RKO (cell line): ENCODE measurements around the gene RASA2.
"Not testable (repeated sequence)": the region's sequence is repeated elsewhere in the genome, so short reads cannot be mapped to it uniquely, and the experiment has no call there.

ENCODE experiments used
- DNase-seq: peaks from one replicate; pipeline ENCODE4 v3.0.0-alpha.2; 2016; ENCODE audit warnings: low spot score

RASA2 gene

GRCh38 chr3:141459008-141459407 is 27.8 kb upstream of the RASA2 start:
- no peak for DNase-seq

DNA sequence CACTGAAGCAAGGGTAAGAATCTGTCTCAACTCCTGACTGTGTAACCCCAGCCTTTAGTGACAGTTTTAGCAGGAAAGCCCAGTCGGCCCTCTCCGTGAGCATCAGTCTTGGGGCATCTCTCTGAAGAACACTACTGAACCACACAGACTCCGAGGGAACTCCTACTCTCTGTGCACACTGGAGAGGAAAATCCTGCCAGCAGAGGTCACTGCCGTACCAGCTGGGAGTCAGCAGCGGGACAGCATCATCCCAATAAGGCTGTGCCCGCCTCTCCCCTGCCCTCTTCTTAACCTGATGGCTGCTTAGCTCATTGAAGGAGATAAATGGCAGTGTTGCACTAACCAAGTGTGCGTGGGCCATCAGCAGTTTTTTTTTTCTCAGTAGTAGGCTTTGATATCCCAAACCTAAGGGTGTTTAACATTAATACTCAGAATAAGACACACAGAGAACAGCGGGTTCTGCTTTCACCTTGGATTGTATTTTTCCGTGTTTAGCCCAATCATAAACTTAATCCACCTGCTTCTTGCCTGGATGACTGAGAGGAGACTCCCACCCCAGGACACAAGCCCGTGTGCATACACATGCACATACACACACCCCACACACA is 26.6 kb upstream of the RASA2 start:
- peak; percentile 89 for DNase-seq

DNA sequence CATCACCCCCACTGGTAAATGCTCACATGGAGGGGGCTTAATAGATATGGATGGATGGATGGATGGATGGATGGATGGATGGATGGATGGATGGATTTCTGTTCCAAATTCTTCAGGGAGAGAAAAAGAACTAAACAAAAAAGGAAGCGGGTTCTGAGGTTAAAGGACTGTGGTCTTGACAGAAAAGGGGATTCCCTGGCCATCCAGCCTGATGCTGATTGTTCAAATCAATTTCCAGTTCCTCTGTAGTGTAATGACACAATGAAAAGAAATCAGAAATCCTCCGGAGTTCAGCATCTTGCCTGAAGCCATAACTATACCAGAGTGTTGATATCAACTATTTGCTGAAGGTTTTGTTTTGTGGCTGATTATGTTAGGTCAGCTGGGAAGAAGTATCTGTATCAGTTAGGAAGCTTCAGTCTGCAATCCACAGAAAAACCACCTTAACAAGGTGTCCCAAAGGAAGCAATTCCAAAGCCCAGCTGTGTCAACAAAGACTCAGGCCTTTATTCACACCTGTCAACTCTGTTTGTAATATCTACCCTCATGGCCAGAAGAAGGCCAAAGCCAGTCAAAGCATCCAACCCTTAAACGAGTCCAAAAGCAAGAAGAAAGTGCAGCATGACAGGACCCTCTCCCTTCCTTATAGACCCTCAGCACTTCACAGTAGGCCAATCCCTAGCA is 24.5 kb upstream of the RASA2 start:
- no peak for DNase-seq

DNA sequence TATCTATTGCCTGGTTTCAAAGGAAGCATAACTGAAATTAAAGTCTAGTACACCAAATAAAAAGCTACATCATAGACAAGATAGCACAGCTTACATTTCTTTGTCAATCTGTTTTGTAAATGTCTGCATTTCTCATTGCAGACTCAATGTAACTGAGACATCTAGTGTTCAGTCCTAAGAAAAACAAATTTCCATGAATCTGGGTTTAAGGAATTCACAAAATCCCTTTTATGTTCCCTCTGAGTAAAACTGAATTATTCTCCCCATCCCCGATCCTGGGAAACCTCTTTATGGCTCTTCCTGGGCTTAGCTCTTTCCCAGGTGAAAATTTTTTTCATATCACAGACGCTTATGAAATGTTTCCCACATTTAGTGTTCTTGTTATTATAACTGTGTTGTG is 21.6 kb upstream of the RASA2 start:
- peak; percentile 24 for DNase-seq

- DNase-seq: no peak
These were observed 20.1 kb upstream of the RASA2 start for GRCh38 chr3:141466633-141467169.

- no peak for DNase-seq
These were observed 17.1 kb upstream of the RASA2 start for GRCh38 chr3:141469720-141470119.

- peak; percentile 63 for DNase-seq
These were observed 15.7 kb upstream of the RASA2 start for GRCh38 chr3:141471160-141471559.

DNA sequence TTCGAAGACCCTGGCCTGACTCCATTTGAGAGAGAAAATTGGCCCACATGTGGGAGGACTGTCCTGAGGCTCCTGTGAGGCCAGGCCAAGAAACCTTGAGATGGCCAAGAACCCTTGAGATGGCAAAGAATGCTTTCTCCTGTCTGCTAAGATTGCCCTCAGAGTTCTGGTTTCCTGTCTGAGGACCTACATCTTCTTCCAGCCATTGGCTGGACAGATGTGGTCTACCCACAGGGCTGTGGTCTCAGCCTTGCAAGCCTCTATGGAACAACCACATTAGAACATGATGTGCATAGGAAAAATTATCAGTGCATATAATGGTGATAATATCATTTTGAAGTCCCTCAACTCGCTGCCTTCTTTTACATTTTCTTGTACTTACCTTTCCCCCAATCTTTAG is 10.8 kb upstream of the RASA2 start:
- no peak for DNase-seq

- peak; percentile 41 for DNase-seq
These were observed 9.6 kb upstream of the RASA2 start for GRCh38 chr3:141477224-141477623.

- no peak for DNase-seq
These were observed 8.7 kb upstream of the RASA2 start for GRCh38 chr3:141478139-141478538.

- not testable (repeated sequence) for DNase-seq
These were observed 8.0 kb upstream of the RASA2 start for GRCh38 chr3:141478840-141479239.

- DNase-seq: peak; percentile 29
These were observed 4.4 kb upstream of the RASA2 start for GRCh38 chr3:141482245-141482922.

DNA sequence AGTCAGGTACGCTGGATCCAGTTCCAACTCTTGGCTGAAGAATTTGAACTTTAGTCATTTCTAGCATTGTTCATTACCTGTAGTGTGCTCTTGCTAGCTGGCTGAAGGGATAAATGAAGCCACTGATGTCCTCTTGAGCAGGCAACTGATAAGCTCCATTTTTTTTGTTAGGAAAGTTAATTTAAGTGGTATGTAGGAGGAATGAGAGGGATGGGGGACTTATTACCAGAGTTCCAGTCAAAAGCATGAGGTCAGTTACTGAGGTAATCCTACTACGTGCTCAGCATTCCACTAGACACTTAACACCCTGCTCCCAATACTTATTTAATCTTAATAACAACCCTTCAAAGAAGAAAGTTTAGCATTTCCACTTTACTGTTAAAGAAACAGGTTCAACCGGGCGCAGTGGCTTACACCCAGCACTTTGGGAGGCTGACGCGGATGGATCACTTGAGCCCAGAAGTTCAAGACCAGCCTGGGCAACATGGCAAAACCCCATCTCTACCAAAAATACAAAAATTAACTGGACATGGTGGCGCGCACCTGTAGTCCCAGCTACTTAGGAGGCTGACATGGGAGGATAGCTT is 2.0 kb upstream of the RASA2 start:
- DNase-seq: no peak

GRCh38 chr3:141485641-141486495 is 959 bp upstream of the RASA2 start:
- DNase-seq: peak; percentile 99

DNA sequence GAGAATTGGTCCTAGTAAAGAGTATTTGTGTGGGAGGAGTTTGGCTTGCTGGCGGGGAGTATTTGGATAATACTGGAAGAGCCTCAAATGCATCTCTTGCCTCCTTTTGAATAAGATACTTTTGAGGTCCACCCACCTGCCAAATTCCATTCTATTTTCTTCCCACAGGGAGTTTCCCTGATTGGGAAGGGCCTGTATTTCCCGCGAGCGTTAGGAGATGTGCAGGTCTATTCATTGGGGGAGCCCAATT is 406 bp upstream of the RASA2 start:
- peak; percentile 90 for DNase-seq

GRCh38 chr3:141487521-141488252 is 860 bp downstream of the RASA2 start:
- DNase-seq: peak; percentile 85

DNA sequence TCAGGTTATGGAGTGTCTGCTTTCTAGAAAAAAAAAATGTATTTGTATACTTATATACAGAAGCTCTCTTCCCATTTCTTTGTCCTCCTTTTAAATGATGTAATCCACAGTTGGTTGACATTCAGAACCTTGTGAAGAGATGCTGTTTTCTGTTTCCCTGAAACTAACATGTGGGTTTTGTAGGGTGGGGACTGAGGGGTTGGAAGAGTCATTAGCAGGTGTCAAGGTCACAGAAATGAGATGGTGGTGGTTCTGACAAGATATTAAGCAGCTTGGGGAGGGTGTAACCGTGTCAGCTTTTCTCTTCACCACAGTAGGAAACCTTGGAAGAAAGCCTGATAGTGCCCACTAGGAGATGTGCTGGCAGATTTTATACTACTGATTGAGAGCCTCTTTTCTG is 2.4 kb downstream of the RASA2 start:
- peak; percentile 15 for DNase-seq

DNA sequence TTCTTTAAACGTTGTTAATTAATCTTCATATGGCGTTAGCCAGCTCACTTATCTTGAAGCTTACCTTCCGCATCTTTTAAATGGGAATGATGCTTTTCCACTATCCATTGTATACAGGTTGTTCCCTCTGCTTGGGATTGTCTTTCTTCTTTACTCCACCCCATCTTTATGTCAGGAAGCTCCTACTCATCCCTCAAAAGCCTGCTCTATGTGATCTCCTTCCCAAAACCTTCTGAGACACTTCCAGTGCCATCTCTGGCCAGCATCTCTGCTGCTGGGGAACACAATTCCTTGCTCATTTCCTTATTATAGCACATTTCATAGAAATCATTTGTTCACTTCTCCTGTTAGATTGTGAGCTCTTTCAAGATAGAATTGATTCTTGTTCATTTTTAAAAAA is 4.3 kb downstream of the RASA2 start:
- no peak for DNase-seq

DNA sequence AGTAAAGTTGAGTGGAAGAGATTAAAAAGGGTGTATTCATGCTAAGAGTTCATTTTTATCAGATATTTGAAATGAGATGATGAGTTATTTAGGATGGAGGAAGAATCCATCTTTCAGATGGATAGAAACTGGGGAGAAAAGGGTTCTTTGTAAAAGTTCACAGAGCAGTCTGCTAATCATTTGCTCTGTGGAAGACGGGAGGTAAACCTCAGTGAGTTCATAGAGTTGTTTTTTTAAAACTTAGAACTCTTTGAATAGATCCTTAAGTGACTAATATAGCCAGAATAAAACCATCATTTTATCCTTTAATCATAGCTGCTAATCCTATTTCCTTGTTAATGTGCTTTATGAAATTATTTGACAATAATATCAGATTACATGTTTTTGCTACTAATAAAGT is 5.1 kb downstream of the RASA2 start:
- no peak for DNase-seq

DNA sequence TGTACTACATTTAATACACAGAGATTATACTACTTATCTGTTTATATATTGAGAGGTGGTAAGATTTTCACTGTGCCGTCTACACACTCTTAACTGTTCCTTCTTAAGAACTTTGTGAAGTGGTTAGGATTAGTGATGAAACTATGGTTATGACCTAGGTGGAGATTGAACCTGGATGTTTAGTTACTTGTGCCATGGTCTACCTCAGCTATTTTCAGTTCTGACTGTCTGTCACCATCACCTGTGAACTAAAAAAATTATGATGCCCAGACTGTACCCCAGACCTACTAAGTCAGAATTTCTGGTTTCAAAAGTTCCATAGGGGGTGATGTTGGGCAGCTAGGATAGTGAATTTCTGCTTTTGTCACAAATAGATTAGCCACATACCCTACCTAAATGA is 6.4 kb downstream of the RASA2 start:
- DNase-seq: no peak

DNA sequence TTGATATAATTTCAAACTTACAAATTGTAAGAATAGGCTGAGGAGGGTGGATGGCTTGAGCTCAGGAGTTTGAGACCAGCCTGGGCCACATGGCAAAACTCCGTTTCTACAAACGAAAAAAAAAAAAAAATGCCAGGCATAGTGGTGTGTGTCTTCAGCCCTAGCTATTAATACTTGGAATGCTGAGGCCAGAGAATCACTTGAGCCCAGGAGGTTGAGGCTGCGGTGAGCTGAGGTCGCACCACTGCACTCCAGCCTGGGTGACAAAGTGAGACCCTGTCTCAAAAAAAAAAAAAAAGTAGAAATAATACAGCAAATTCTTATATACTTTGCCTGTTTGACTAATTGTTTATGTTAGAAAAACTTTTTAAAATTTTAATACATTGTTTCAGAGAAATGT is 10.8 kb downstream of the RASA2 start:
- not testable (repeated sequence) for DNase-seq
